NCI-H2196 treated with DMSO at 0.1 percent for 48 hours (cell line): ENCODE measurements around the gene PTGIS.

ENCODE experiments used
- DNase-seq: peaks from one replicate; lab custom pipeline; 2025; ENCODE audit not compliant: unreplicated experiment; lab: John Stamatoyannopoulos, UW

The PTGIS gene

GRCh38 chr20:49532285-49532946 lies 35.5 kb downstream of the PTGIS start:
- DNase-seq: no peak

GRCh38 chr20:49529470-49529869 lies 38.5 kb downstream of the PTGIS start:
- DNase-seq: no peak

DNA sequence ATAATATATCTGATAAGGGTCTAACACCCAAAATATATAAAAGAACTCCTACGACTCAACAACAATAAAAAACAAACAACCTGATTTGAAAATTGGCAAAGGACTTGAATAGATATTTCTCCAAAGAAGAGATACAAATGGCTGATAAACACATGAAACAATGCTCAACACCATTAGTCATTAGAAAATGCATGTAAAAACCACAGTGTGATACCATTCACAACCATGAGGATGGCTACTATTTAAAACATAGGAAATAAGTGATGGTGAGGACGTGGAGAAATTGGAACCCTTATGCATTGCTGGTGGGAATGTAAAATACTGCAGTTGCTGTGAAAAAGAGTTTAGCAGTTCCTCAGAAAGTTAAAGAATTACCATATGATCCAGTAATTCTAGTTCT lies 41.4 kb downstream of the PTGIS start:
- DNase-seq: no peak

DNA sequence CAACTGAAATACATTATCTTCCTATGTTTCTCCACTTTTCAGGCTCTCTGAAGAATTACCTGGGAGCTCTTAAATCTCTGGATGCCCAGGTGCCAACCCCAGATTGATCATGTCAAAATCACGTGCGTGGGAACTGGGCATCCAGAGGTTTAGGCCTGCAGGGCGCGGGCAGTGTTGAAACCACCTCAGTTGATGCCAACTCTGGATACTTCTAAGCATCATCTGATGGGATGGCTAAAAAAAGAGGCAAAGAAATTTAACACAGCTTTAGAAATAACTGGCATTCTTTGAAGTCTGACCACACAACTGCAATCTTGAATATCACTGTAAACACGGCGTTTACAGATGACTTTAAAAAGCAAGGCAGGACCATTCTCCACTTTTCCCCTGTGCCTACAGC lies 41.9 kb downstream of the PTGIS start:
- no peak for DNase-seq

GRCh38 chr20:49523767-49524360 lies 44.1 kb downstream of the PTGIS start:
- DNase-seq: no peak

DNA sequence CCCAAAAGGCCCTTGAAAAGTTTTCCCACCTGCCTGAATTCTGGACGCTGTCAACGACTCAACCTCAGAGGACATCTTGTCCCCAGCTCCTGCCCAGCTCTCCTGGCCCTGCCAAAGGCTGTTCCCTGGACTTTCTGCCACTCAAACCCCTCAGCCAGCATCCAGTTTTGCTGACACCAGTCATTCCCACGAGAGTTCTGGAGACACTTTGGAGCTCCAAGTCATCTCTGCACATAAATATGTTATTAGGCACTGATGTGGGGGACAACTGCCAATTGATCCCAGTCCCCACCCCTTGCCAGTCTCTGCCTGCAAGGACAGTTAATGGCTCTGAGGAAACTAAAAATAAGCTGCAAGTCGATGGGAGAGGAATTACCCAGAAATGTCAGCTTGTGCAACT lies 46.6 kb downstream of the PTGIS start:
- DNase-seq: no peak

DNA sequence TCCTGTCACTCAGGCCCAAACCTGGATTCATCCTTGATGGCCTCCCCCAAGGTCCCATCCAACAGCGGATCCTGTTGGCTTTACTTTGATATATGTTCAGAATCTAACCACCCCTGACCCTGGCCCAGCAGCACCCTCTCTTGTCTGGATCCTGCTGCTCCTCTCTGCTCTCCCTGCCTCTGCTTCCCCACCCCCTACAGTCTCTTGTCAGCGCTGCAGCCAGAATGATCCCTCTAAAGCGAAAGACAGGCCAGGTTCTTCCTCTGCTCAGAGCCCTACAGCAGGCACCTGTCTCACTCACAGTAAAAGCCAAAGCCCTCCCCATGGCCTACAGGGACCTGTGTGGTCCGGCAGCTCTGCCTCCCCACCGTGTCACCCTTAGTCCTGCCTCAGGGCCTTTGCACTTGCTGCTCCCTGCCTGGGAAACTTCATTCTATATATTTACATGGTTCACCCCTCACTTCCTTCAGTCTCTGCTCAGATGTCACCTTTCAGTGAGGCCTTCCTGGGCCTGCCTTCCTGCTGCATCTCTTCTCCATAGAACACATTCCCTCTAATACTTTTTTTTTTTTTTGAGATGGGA lies 48.1 kb downstream of the PTGIS start:
- DNase-seq: no peak

DNA sequence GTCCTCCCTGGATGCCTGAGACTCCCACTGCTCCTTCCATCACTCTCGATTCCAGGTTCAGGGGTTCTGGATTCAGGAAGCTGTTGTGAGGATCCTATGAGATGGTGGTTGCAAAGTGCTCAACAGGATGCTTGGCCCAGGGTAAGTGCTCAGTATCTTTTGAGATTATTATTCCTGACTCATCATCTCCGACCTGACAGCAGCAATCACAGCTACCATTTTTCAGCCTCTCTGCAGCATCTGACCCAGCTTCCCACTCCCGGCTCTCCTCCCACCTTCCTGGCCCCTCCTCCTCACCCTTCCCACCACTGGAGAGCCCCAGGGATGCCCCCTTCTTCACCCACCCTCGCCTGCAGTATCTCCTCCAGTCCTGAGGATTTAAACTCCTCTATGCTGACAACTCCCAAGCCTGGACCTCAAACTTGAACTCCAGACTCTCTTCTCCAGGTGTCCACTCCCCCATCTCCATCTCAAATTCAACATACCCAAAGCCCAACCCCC lies 48.7 kb downstream of the PTGIS start:
- DNase-seq: no peak

DNA sequence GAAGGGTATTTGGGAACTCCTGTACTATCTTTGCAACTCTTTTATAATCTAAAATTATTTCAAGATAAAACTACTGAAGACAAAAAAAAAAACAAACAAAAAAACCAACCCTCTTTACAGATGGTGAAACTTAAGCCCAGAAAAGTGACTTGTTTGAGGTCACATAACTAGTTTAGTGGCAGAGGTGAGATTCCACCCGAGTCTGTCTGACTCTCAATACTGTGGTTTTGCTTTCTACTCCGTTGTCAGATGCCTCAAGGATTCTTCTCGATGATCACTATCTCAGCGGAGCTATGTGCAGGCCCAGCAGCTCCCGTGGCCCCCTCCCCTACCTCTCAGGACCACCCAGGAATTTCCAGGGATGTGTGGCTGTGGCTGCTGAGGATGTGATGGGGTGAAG lies 49.4 kb downstream of the PTGIS start:
- DNase-seq: no peak

DNA sequence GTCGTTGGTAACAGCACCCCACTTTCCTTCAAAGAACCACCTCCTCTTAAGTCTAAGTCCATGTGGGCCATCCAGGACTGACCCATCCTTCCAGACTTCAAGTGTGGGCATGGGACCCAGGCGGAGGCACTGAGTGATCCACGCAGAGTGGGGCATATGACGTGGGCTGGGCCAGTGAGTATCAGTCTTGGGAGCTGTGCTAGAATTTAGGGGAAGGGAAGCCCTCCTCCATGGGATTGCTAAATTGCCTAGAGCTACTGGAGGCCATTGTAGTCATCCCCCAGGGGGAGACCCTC lies 50.2 kb downstream of the PTGIS start:
- DNase-seq: no peak

DNA sequence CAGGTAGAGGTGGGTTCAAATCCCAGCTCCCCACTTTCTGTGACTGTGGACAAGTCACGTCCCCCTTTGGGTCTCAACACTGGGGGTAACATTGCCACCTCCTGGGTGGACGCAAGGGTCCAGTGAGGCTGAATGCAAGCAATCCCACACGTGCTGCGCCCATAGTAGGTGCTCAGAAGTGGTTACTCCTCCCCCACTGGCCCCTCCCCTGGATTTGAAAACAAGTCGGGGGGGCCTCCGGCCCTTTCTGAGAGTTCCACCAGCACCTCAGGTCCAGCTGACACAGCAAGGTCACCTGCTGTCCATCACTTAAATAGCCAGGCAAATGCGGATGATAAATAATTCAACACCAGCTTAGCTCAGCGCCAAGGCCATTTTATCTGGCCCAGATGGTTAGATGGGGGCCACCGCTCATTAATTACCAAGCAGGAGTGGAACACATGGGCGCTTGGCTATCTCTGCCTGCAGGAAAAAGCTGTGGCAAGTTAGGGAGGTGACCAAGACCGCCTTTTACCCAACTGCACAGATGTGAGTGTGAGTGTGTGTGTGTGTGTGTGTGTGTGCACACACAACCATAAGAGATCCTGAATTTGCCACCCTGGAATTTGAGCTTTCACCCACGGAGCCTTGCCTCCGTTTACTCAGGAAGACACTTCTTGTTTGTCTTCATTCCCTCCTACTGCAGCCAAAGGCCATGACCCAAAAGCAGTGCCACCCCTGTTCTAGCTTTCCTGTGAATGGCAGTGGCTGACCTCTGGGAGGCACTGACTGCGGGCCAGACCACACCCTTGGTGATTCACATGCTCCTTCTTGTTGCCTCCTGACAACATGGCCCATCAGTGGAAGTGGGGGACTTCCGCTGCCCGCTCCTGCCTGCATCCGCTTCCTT lies 50.8 kb downstream of the PTGIS start:
- no peak for DNase-seq

DNA sequence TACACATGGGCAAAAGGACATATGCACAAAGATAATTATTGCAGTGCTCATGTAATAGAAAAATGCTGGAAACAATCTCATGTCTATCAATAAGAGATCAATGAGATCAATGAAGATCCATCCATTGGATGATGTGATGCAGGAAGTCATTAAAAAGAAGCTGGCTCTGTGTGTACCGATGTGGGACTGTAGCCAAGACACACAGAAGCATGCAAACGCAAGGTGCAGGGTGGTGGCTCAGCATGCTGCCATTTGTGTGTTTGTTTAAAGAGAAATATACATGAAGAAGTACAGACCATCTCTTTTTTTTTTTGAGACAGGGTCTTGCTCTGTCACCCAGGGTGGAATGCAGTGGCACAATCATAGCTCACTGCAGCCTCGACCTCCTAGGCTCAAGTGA lies 52.4 kb downstream of the PTGIS start:
- DNase-seq: peak; percentile 26

GRCh38 chr20:49513517-49513916 lies 54.4 kb downstream of the PTGIS start:
- no peak for DNase-seq

DNA sequence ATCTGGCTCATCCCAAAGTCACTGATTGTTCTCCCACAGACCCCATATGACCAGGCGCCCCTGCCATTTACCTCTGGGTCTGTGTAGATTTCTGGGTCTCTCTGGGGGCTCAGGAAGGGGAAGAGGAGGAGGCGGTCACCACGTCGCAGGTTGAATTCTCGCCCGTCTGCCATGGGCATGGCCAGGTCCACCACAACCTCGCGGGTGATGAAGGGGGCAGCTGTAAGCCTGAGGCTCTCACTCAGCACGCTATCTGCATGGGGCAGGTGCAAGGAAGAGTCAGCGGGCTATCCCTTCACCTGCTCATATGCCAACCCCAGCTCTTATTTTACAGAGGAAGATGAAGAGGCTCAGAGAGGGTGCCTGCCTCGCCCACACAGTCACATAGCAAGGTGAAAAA lies 54.9 kb downstream of the PTGIS start:
- no peak for DNase-seq

DNA sequence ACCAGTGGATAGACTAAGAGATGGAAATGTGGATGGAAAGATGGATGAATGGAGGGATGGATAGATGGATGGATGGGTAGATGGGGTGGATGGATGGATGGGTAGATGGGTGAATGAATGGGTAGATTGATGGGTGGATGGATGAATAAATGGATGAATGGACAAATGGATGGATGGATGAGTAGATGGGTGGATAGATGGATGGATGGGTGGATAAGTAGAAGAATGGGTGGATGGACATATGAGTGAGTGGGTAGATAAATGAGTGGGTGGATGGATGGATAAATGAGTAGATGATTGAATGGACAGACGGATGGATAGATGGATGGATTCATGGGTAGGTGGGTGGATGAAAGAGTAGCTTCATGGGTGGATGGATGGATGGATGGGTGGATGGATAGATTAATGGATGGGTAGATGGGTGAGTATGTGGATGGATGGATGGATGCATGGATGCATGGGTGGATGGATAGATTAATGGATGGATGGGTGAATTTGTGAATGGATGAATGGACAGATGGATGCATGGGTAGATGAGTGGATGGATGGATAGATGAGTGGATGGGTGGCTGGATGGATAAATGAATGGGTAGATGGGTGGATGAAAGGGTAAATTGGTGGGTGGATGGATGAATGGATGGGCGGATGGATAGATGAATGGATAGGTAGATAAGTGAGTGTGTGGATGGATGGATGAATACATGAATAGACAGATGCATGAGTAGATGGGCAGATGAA lies 56.0 kb downstream of the PTGIS start:
- no peak for DNase-seq

DNA sequence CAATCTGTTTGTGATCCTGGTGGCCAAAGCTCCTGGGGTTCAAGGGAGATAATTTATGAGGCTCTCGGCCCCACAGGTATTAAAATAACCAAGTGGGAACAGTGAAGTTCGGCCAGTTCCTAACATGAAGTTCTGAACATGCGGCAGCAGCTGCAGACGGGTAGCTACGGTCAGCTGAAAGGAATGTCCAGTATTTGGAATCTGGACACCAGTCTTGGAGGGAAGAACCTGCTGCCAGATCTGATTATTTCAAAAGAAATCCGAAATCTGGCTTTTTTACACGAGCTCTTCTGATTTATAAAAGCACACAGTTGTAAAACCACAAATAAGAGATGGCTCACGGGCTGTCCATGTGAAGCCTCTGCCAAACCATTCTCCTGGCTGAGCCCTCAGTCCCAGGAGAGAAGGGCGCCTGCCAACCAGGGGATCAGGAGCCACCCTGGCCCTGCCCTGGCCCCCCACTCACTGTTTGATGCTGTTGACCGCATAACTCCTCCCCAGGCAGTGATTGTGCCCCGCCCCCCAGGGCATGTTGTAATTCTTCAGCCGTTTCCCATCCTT lies 57.3 kb downstream of the PTGIS start:
- DNase-seq: no peak

GRCh38 chr20:49508435-49509199 lies 59.3 kb downstream of the PTGIS start:
- peak; percentile 3 for DNase-seq

DNA sequence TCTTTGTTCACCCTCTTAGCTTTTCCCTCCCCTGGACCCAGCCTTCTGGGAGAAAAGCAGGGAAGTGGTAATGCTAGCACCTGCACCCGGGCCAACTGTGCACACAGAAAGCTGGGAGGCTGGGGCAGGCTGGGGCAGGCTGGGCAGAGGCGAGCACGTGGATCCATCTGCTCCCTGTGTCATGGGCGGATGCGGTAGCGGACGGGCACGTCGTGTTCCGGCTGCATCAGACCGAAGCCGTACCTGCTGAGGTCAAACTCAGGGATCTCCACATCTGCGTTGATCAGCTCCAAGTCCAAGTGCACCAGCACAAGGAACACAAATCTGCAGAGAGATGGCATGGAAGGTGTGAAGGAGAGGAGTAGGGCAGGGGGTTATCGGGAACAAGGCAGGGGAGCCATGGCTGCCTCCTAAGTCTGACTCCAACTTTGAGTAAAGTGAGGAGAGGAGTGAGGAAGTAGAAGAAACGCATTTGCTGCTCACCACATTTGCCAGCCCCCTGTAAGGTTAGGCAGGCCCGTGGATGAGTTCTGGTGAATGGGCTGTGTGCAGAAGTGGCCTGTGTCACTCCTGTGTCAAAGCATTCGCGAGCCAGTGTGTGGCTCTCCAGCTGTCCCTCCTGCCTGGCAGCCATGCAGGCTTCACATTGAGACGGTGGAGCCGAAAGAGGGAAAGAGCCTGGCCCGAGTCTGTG lies 60.0 kb downstream of the PTGIS start:
- no peak for DNase-seq

- peak; percentile 33 for DNase-seq
Observed at GRCh38 chr20:49505518-49505917, 62.4 kb downstream of the PTGIS start.
